Colonic mucosa (tissue), 4 donors: ENCODE data around the gene PIK3R5. TPM values are rescaled to one million over a fixed set of nuclear protein-coding genes. Genes with fewer than 3 reads are reported as not detected.

ENCODE experiments used
- DNase-seq: peaks from one replicate; pipeline ENCODE4 v3.0.0-alpha.2; 2020
- H3K27ac ChIP-seq: fragments of 200-600 bp; one replicate; pipeline ENCODE4 v1.8.0; 2021
- H3K27me3 ChIP-seq: fragments of 200-600 bp; one replicate; pipeline ENCODE4 v1.8.0; 2021
- H3K36me3 ChIP-seq: fragments of 200-600 bp; one replicate; pipeline ENCODE4 v1.8.0; 2021
- H3K4me1 ChIP-seq: fragments of 200-600 bp; one replicate; pipeline ENCODE4 v1.8.0; 2021; ENCODE audit warnings: mild to moderate bottlenecking
- H3K4me3 ChIP-seq: fragments of 200-600 bp; one replicate; pipeline ENCODE4 v1.8.0; 2021
- H3K9ac ChIP-seq, 2 donors: one replicate each; pipeline ENCODE4 v1.7.0; 2013; ENCODE audit warnings: control low read depth in 2 of 2, low read depth in 2 of 2, low read length in 2 of 2
- H3K9me3 ChIP-seq: fragments of 200-600 bp; one replicate; pipeline ENCODE4 v1.8.0; 2021
- CTCF ChIP-seq: fragments of 200-600 bp; IDR thresholded peaks from one replicate; pipeline ENCODE4 v1.8.0; 2022; ENCODE audit warnings: antibody characterized with exemption, mild to moderate bottlenecking
- intact Hi-C: fragments of 100-400 bp; cut with DNase I; formaldehyde crosslinking; loops from one replicate; pipeline ENCODE4 v1.14.1; 2022
- total RNA-seq, 2 donors: library from RNA; stranded (reverse); fragmentation: NEBNext Ultra II Directional in 1 of 2; extraction: Animal tissue kit (Norgen Biotek cat#: 25700) in 1 of 2; gene quantifications; one replicate each; pipeline ENCODE4 v1.2.1, GENCODE V29; 2021
- donor health status: healthy.
- donor health status: DM: no; HTN: no; CAD: no.
- donor health status: DM: no; HTN: no; CAD: no.

PIK3R5 gene
- total RNA-seq, 2 donors from 2014 or later = 2.2 to 2.5 TPM

- DNase-seq = no peak
- intact Hi-C loops = no loop called here
- no peak overlapping the region for H3K9ac ChIP-seq
- no peaks in the 10 kb centered on the region for H3K9me3 ChIP-seq
- H3K4me1 ChIP-seq = no peaks in the 10 kb centered on the region
- no peak overlapping the region for H3K27ac ChIP-seq
- no peaks in the 10 kb centered on the region for H3K36me3 ChIP-seq
- H3K4me3 ChIP-seq = no peak overlapping the region
- no peak for TF ChIP-seq CTCF
- H3K27me3 ChIP-seq = no peaks in the 10 kb centered on the region
Observed at GRCh38 chr17:8900207-8900606, 65.3 kb downstream of the PIK3R5 start.

GRCh38 chr17:8898636-8899035, 66.9 kb downstream of the PIK3R5 start:
- intact Hi-C loops = loop anchor here (10.0 kb wide), 1 partner anchor 484 kb away; no protein-coding TSS in a partner anchor
- no peaks in the 10 kb centered on the region for H3K27me3 ChIP-seq
- H3K36me3 ChIP-seq = no peaks in the 10 kb centered on the region
- no peaks in the 10 kb centered on the region for H3K9me3 ChIP-seq
- no peak overlapping the region for H3K27ac ChIP-seq
- DNase-seq = no peak
- TF ChIP-seq CTCF = no peak
- H3K4me3 ChIP-seq = no peak overlapping the region
- H3K9ac ChIP-seq = no peak overlapping the region
- H3K4me1 ChIP-seq = no peaks in the 10 kb centered on the region

GRCh38 chr17:8898126-8898525, 67.4 kb downstream of the PIK3R5 start:
- intact Hi-C loops = loop anchor here (10.0 kb wide), 1 partner anchor 483 kb away; no protein-coding TSS in a partner anchor
- no peak for DNase-seq
- H3K9me3 ChIP-seq = no peaks in the 10 kb centered on the region
- H3K36me3 ChIP-seq = no peaks in the 10 kb centered on the region
- H3K9ac ChIP-seq = no peak overlapping the region
- no peak overlapping the region for H3K27ac ChIP-seq
- no peaks in the 10 kb centered on the region for H3K27me3 ChIP-seq
- no peaks in the 10 kb centered on the region for H3K4me1 ChIP-seq
- H3K4me3 ChIP-seq = no peak overlapping the region
- no peak for TF ChIP-seq CTCF

- H3K27me3 ChIP-seq = no peaks in the 10 kb centered on the region
- no peaks in the 10 kb centered on the region for H3K4me1 ChIP-seq
- H3K27ac ChIP-seq = no peak overlapping the region
- TF ChIP-seq CTCF = no peak
- no peak for DNase-seq
- intact Hi-C loops = loop anchor here (10.0 kb wide), 1 partner anchor 482 kb away; no protein-coding TSS in a partner anchor
- H3K4me3 ChIP-seq = no peak overlapping the region
- H3K9ac ChIP-seq = no peak overlapping the region
- no peaks in the 10 kb centered on the region for H3K9me3 ChIP-seq
- no peaks in the 10 kb centered on the region for H3K36me3 ChIP-seq
Observed at GRCh38 chr17:8896641-8897635, 68.6 kb downstream of the PIK3R5 start.

GRCh38 chr17:8896087-8896486, 69.4 kb downstream of the PIK3R5 start:
- H3K4me3 ChIP-seq = no peak overlapping the region
- DNase-seq = no peak
- no peak for TF ChIP-seq CTCF
- no peaks in the 10 kb centered on the region for H3K36me3 ChIP-seq
- H3K9me3 ChIP-seq = no peaks in the 10 kb centered on the region
- H3K4me1 ChIP-seq = no peaks in the 10 kb centered on the region
- no peak overlapping the region for H3K27ac ChIP-seq
- H3K27me3 ChIP-seq = no peaks in the 10 kb centered on the region
- intact Hi-C loops = loop anchor here (10.0 kb wide), 1 partner anchor 481 kb away; no protein-coding TSS in a partner anchor
- H3K9ac ChIP-seq = no peak overlapping the region
